ENCODE results near the gene NVL.

The NVL gene

DNA sequence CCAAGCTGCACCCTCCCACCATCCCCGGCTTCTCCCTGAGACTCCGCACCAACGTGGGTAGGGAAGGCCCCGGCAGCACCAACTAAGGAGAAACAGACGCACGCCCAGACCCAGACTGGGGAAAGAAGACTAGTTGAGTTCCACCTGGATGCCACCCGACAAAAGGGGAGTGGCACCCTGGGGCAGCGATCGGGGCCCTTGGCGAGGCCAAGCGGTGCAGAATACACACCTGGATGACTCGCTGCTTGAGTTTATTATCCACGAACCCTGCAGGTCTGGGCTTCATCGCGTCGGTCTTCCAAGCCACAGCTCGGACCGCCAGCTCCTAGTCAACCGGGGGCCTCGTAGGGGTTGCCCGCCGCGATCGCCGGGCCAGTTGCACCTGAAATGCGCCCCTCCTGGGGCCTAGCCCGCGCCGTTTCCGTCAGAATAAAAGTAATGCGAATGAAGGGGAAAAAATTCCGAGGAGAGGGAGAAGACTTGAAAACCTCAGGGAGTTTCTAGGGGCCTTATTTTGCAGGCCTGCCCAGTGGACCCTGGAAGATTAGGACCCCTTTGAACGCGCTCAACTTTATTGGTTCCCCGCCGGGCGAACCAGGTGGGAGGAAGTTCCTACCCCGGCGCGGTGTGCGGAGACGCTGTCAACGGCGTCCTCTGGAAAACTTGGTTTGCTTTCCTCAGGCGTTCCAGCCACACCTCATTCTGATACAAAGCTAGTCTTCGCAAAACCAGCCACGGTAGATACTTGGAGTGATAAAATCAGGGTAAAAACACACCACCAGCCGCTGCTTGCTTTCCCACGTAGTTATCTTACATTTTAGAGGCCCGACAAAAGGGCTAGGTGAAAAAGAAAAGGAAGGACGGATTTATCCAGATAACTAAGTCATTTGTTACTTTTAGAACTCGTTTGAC, at the start of gene NVL:
Gene NVL (minus strand): TSS at position 331 of the 912 bp plus-strand sequence. CDS start 45 bp downstream, at position 286.
- peak within 1 kb of the TSS; percentile 97 for H3K27ac ChIP-seq (ENCODE audit: extremely low read depth, low read depth, low read length)
- no peaks in the 10 kb centered on the region for H3K9me3 ChIP-seq (ENCODE audit: control insufficient read depth, insufficient read depth, low read depth, low read length)
- H3K36me3 ChIP-seq (ENCODE audit: control insufficient read depth in 2 of 2, insufficient read depth in 1 of 2, low read length in 2 of 2), result peaks cover 16 to 17% of the 10 kb centered on the region in 2 experiments; a peak in 2 of 3 replicates
- peaks cover 3% of the 10 kb centered on the region; the same call in 1 of the 2 replicates for H3K4me1 ChIP-seq (ENCODE audit: control insufficient read depth, insufficient read depth, low read length)
- POLR2A ChIA-PET, result interaction anchor here (0.6 to 1.7 kb wide), 12 partner anchors 9 to 630 kb away, joined by 3 to 10 read pairs (median 4); partner anchors contain the start of gene DEGS1
- H3K4me3 ChIP-seq (ENCODE audit: low read depth, low read length), result peak within 1 kb of the TSS; percentile 79
- CTCF ChIA-PET, result interaction anchor here (0.5 to 2.2 kb wide), 8 partner anchors 15 to 622 kb away, joined by 3 to 15 read pairs (median 4); no protein-coding TSS in a partner anchor
- TF ChIP-seq, protein P1, sequence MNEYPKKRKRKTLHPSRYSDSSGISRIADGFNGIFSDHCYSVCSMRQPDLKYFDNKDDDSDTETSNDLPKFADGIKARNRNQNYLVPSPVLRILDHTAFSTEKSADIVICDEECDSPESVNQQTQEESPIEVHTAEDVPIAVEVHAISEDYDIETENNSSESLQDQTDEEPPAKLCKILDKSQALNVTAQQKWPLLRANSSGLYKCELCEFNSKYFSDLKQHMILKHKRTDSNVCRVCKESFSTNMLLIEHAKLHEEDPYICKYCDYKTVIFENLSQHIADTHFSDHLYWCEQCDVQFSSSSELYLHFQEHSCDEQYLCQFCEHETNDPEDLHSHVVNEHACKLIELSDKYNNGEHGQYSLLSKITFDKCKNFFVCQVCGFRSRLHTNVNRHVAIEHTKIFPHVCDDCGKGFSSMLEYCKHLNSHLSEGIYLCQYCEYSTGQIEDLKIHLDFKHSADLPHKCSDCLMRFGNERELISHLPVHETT (tag by site-specific recombination; IDR thresholded peaks at IDR 0.05), result peak; percentile 88
- TF ChIP-seq HOXD13 (CRISPR knock-in tag; IDR thresholded peaks at IDR 0.05; ENCODE audit: borderline replicate concordance) (peak; percentile 93), ZNF394 (tag by site-specific recombination; IDR thresholded peaks at IDR 0.05; ENCODE audit: borderline replicate concordance) (peak; percentile 75), ZNF792 (tag by site-specific recombination; IDR thresholded peaks at IDR 0.05) (no peak; the same call in 1 of the 2 replicates), KLF7 (tag by site-specific recombination; IDR thresholded peaks at IDR 0.05; ENCODE audit: borderline replicate concordance) (peak; percentile 80; the same call in 1 of the 2 replicates), ZNF155 (tag by site-specific recombination; IDR thresholded peaks at IDR 0.05) (no peak), ZNF114 (tag by site-specific recombination; IDR thresholded peaks at IDR 0.05) (no peak), OVOL3 (tag by site-specific recombination; IDR thresholded peaks at IDR 0.05) (no peak), ZNF521 (tag by site-specific recombination; IDR thresholded peaks at IDR 0.05) (no peak), WT1 (tag by site-specific recombination; IDR thresholded peaks at IDR 0.05) (peak; percentile 53; the same call in 1 of the 2 replicates), ZFP69B (tag by site-specific recombination; IDR thresholded peaks at IDR 0.05) (peak; percentile 54), ZNF341 (tag by site-specific recombination; IDR thresholded peaks at IDR 0.05; ENCODE audit: low read depth) (peak; percentile 81), ZNF701 (tag by site-specific recombination; IDR thresholded peaks at IDR 0.05) (no peak), ZNF423 (tag by site-specific recombination; IDR thresholded peaks at IDR 0.05) (no peak), ZNF140 (tag by site-specific recombination; IDR thresholded peaks at IDR 0.05) (no peak), ZNF48 (tag by site-specific recombination; IDR thresholded peaks at IDR 0.05) (no peak), ZNF112 (tag by site-specific recombination; IDR thresholded peaks at IDR 0.05) (no peak), ZNF501 (tag by site-specific recombination; IDR thresholded peaks at IDR 0.05) (peak; percentile 82), ZNF121 (tag by site-specific recombination; IDR thresholded peaks at IDR 0.05) (peak; percentile 26; the same call in 1 of the 2 replicates), ZNF366 (tag by site-specific recombination; conservative IDR thresholded peaks at IDR 0.05) (peak; percentile 57; the same call in 1 of the 2 replicates), GLIS2 (tag by site-specific recombination; IDR thresholded peaks at IDR 0.05) (peak; percentile 89), ZBTB1 (tag by site-specific recombination; IDR thresholded peaks at IDR 0.05) (0 out of 2 replicates have a peak, but pooled peaks have one; percentile 10), SP7 (tag by site-specific recombination; IDR thresholded peaks at IDR 0.05) (peak; percentile 93), ZNF548 (tag by site-specific recombination; IDR thresholded peaks at IDR 0.05) (no peak), GLI4 (tag by site-specific recombination; IDR thresholded peaks at IDR 0.05) (peak; percentile 56; the same call in 1 of the 2 replicates), ZNF223 (tag by site-specific recombination; IDR thresholded peaks at IDR 0.05) (no peak), ZNF311 (tag by site-specific recombination; IDR thresholded peaks at IDR 0.05; ENCODE audit: borderline replicate concordance) (no peak), ZFP3 (tag by site-specific recombination; IDR thresholded peaks at IDR 0.05; ENCODE audit: low read depth) (peak; percentile 42; the same call in 1 of the 2 replicates), ZNF560 (tag by site-specific recombination; IDR thresholded peaks at IDR 0.05; ENCODE audit: borderline replicate concordance) (no peak), PRDM1 (tag by site-specific recombination; IDR thresholded peaks at IDR 0.05) (no peak)
- TF ChIP-seq, protein P2, sequence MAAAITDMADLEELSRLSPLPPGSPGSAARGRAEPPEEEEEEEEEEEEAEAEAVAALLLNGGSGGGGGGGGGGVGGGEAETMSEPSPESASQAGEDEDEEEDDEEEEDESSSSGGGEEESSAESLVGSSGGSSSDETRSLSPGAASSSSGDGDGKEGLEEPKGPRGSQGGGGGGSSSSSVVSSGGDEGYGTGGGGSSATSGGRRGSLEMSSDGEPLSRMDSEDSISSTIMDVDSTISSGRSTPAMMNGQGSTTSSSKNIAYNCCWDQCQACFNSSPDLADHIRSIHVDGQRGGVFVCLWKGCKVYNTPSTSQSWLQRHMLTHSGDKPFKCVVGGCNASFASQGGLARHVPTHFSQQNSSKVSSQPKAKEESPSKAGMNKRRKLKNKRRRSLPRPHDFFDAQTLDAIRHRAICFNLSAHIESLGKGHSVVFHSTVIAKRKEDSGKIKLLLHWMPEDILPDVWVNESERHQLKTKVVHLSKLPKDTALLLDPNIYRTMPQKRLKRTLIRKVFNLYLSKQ (tag by site-specific recombination; IDR thresholded peaks at IDR 0.05; ENCODE audit: borderline replicate concordance), result 0 out of 2 replicates have a peak, but pooled peaks have one; percentile 1
- TF ChIP-seq, protein P3, sequence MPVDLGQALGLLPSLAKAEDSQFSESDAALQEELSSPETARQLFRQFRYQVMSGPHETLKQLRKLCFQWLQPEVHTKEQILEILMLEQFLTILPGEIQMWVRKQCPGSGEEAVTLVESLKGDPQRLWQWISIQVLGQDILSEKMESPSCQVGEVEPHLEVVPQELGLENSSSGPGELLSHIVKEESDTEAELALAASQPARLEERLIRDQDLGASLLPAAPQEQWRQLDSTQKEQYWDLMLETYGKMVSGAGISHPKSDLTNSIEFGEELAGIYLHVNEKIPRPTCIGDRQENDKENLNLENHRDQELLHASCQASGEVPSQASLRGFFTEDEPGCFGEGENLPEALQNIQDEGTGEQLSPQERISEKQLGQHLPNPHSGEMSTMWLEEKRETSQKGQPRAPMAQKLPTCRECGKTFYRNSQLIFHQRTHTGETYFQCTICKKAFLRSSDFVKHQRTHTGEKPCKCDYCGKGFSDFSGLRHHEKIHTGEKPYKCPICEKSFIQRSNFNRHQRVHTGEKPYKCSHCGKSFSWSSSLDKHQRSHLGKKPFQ (tag by site-specific recombination; IDR thresholded peaks at IDR 0.05), result peak; percentile 69
- TF ChIP-seq, protein P4, sequence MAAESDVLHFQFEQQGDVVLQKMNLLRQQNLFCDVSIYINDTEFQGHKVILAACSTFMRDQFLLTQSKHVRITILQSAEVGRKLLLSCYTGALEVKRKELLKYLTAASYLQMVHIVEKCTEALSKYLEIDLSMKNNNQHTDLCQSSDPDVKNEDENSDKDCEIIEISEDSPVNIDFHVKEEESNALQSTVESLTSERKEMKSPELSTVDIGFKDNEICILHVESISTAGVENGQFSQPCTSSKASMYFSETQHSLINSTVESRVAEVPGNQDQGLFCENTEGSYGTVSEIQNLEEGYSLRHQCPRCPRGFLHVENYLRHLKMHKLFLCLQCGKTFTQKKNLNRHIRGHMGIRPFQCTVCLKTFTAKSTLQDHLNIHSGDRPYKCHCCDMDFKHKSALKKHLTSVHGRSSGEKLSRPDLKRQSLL (tag by site-specific recombination; IDR thresholded peaks at IDR 0.05), result peak; percentile 51; the same call in 1 of the 2 replicates

All from HEK293 (cell line).